Common myeloid progenitor, CD34-positive (primary cell): ENCODE measurements around the gene ITGB5.

Experiments used
- CTCF ChIA-PET: fragments of 350-600 bp; sonication (Branson Sonifier 250); formaldehyde crosslinking; loops from one replicate; lab custom pipeline; 2021; ENCODE audit warnings: antibody characterized with exemption; lab: Charles Lee
- POLR2A ChIA-PET: fragments of 350-600 bp; sonication (Branson Sonifier 250); formaldehyde crosslinking; loops from one replicate; lab custom pipeline; 2021; ENCODE audit warnings: antibody characterized with exemption; lab: Charles Lee
- DNase-seq, 3 donors: peaks; one replicate each; pipeline versions ENCODE4 v3.0.0 to v3.0.0-alpha.2; 2013
- H3K27ac ChIP-seq, 2 experiments: 1 replicate in 1 of 2; 2 replicates in 1 of 2; pipeline ENCODE4 v1.7.0; 2013; ENCODE audit warnings: inconsistent platforms in 2 of 2, low read length in 2 of 2, mild to moderate bottlenecking in 2 of 2, low read depth in 1 of 2, moderate library complexity in 1 of 2; ENCODE audit not compliant: severe bottlenecking in 2 of 2, insufficient read depth in 1 of 2, poor library complexity in 1 of 2
- H3K27me3 ChIP-seq, 5 experiments: replicated peaks in 2 of 5; 1 replicate in 3 of 5; 2 replicates in 2 of 5; pipeline versions ENCODE4 v1.6.1 to v1.7.0; 2013; ENCODE audit warnings: low read length in 4 of 5, mild to moderate bottlenecking in 2 of 5, moderate library complexity in 2 of 5, inconsistent platforms in 1 of 5; ENCODE audit not compliant: insufficient read depth in 5 of 5, control insufficient read depth in 4 of 5
- H3K36me3 ChIP-seq, 4 experiments: 1 replicate in 2 of 4; 2 replicates in 2 of 4; pipeline versions ENCODE4 v1.6.1 to v1.7.0; 2013; ENCODE audit warnings: low read length in 3 of 4, control low read depth in 1 of 4, mild to moderate bottlenecking in 1 of 4; ENCODE audit not compliant: control insufficient read depth in 4 of 4, insufficient read depth in 4 of 4
- H3K4me1 ChIP-seq, 4 experiments: 1 replicate in 3 of 4; 2 replicates in 1 of 4; pipeline versions ENCODE4 v1.6.1 to v1.7.1; 2013; ENCODE audit warnings: low read length in 3 of 4, mild to moderate bottlenecking in 3 of 4, control low read depth in 1 of 4, inconsistent platforms in 1 of 4, moderate library complexity in 1 of 4; ENCODE audit not compliant: control insufficient read depth in 4 of 4, insufficient read depth in 4 of 4; ENCODE audit errors: control extremely low read depth in 1 of 4
- H3K4me3 ChIP-seq, 7 experiments: 1 replicate in 4 of 7; 2 replicates in 3 of 7; pipeline versions ENCODE4 v1.5.1 to v1.7.0; 2013; ENCODE audit warnings: mild to moderate bottlenecking in 7 of 7, low read length in 6 of 7, moderate library complexity in 6 of 7, inconsistent platforms in 2 of 7, low read depth in 2 of 7, control low read depth in 1 of 7; ENCODE audit not compliant: insufficient read depth in 4 of 7, control insufficient read depth in 1 of 7; ENCODE audit errors: extremely low read depth in 1 of 7
- H3K9me3 ChIP-seq, 5 experiments: 1 replicate in 4 of 5; 2 replicates in 1 of 5; pipeline versions ENCODE4 v1.6.1 to v1.7.1; 2013; ENCODE audit warnings: low read length in 4 of 5, mild to moderate bottlenecking in 2 of 5, inconsistent platforms in 1 of 5, low read depth in 1 of 5, moderate library complexity in 1 of 5; ENCODE audit not compliant: control insufficient read depth in 4 of 5, insufficient read depth in 2 of 5; ENCODE audit errors: control extremely low read depth in 1 of 5
- WGBS: methylation state at CpG from one replicate; pipeline ENCODE4 v1.1.5; 2013; ENCODE audit not compliant: insufficient coverage; 5-methylcytosine and 5-hydroxymethylcytosine counted together

Gene ITGB5

GRCh38 chr3:124845406-124845805 is 41.8 kb downstream of the ITGB5 start:
- ChIA-PET POLR2A (interaction anchor here (1.6 kb wide), 1 partner anchor 17 kb away, joined by 5 read pairs; no protein-coding TSS in a partner anchor), CTCF (interaction anchor here (0.9 to 1.9 kb wide), 6 partner anchors 11 to 74 kb away, joined by 3 to 7 read pairs (median 3); no protein-coding TSS in a partner anchor)
- 68% methylated on average over 5 of the region's 5 CpGs for WGBS
- Histone ChIP-seq H3K36me3 (no peaks in the 10 kb centered on the region), H3K4me3 (no peak overlapping the region), H3K27ac (no peak overlapping the region), H3K27me3 (no peaks in the 10 kb centered on the region), H3K4me1 (peaks cover 0 to 10% (median 0%) of the 10 kb centered on the region in 4 experiments), H3K9me3 (no peaks in the 10 kb centered on the region)
- DNase-seq: peak in 1 of 3 donors; percentile 17

- WGBS: 100% methylated on average over 3 of the region's 5 CpGs
- H3K27me3 ChIP-seq: no peaks in the 10 kb centered on the region
- H3K27ac ChIP-seq: no peak overlapping the region
- peaks cover 0 to 10% (median 0%) of the 10 kb centered on the region in 4 experiments for H3K4me1 ChIP-seq
- ChIA-PET POLR2A (no interaction called here), CTCF (interaction anchor here (0.8 to 1.9 kb wide), 4 partner anchors 10 to 58 kb away, joined by 3 to 7 read pairs (median 4); no protein-coding TSS in a partner anchor)
- no peak overlapping the region for H3K4me3 ChIP-seq
- H3K9me3 ChIP-seq: no peaks in the 10 kb centered on the region
- H3K36me3 ChIP-seq: no peaks in the 10 kb centered on the region
- no peak for DNase-seq
Measured at GRCh38 chr3:124843506-124844177, 43.5 kb downstream of the ITGB5 start.

DNA sequence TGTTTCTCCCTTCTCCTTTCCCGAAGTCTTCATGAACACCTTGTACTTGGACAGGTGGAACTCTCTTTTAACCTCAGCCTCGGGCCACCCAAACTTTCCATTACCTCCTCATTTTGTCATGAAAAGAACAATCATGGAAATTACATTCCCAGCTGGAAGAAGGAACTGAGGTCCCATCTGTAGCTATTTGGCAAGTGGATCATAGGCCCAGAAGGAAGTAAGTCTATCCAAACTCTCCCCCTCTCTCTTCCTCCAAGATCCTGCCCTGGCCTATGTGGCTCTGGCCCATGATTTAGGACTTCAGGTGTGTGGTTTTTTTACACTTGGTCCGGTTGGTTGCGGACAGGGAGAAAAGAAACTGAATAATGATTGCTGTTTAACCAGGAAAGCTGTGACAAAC is 44.1 kb downstream of the ITGB5 start:
- no peaks in the 10 kb centered on the region for H3K36me3 ChIP-seq
- DNase-seq: no peak
- H3K4me3 ChIP-seq: no peak overlapping the region
- H3K9me3 ChIP-seq: no peaks in the 10 kb centered on the region
- POLR2A ChIA-PET: no interaction called here
- no peaks in the 10 kb centered on the region for H3K27me3 ChIP-seq
- CTCF ChIA-PET: interaction anchor here (0.8 to 1.6 kb wide), 3 partner anchors 11 to 58 kb away, joined by 3 to 4 read pairs (median 4); no protein-coding TSS in a partner anchor
- H3K4me1 ChIP-seq: peaks cover 0 to 10% (median 0%) of the 10 kb centered on the region in 4 experiments
- H3K27ac ChIP-seq: no peak overlapping the region
- WGBS: 100% methylated on average over 2 of the region's 4 CpGs

- Histone ChIP-seq H3K9me3 (no peaks in the 10 kb centered on the region), H3K4me1 (peaks cover 0 to 12% (median 4%) of the 10 kb centered on the region in 4 experiments), H3K27me3 (no peaks in the 10 kb centered on the region), H3K4me3 (no peak overlapping the region), H3K27ac (no peak overlapping the region), H3K36me3 (no peaks in the 10 kb centered on the region)
- DNase-seq: no peak
- CTCF ChIA-PET: no interaction called here
- POLR2A ChIA-PET: no interaction called here
- 80% methylated on average over 1 of the region's 2 CpGs for WGBS
Measured at GRCh38 chr3:124841517-124841916, 45.6 kb downstream of the ITGB5 start.

- Histone ChIP-seq H3K36me3 (no peaks in the 10 kb centered on the region), H3K4me1 (peaks cover 0 to 17% (median 12%) of the 10 kb centered on the region in 4 experiments), H3K27me3 (no peaks in the 10 kb centered on the region), H3K27ac (no peak overlapping the region), H3K9me3 (no peaks in the 10 kb centered on the region), H3K4me3 (no peak overlapping the region)
- WGBS: no CpG with 5 or more reads among the region's 2 CpGs
- no peak for DNase-seq
- POLR2A ChIA-PET: no interaction called here
- CTCF ChIA-PET: no interaction called here
Measured at GRCh38 chr3:124840331-124840730, 46.8 kb downstream of the ITGB5 start.

- Histone ChIP-seq H3K36me3 (no peaks in the 10 kb centered on the region), H3K9me3 (no peaks in the 10 kb centered on the region), H3K4me3 (no peak overlapping the region), H3K27ac (no peak overlapping the region), H3K27me3 (no peaks in the 10 kb centered on the region), H3K4me1 (peaks cover 0 to 21% (median 16%) of the 10 kb centered on the region in 4 experiments)
- ChIA-PET CTCF (no interaction called here), POLR2A (no interaction called here)
- no peak for DNase-seq
Measured at GRCh38 chr3:124839896-124840295, 47.3 kb downstream of the ITGB5 start.

GRCh38 chr3:124838963-124839362 is 48.2 kb downstream of the ITGB5 start:
- WGBS: 100% methylated on average over 3 of the region's 3 CpGs
- Histone ChIP-seq H3K36me3 (no peaks in the 10 kb centered on the region), H3K4me1 (peaks cover 0 to 25% (median 19%) of the 10 kb centered on the region in 4 experiments), H3K4me3 (no peak overlapping the region), H3K27me3 (no peaks in the 10 kb centered on the region), H3K9me3 (no peaks in the 10 kb centered on the region), H3K27ac (no peak overlapping the region)
- CTCF ChIA-PET: no interaction called here
- DNase-seq: no peak
- POLR2A ChIA-PET: no interaction called here
